Measurements from ENCODE around the gene ONECUT3.

GRCh38 chr19:1827566-1828278, 74.4 kb downstream of the ONECUT3 start:
- TF ChIP-seq CTCF (conservative IDR thresholded peaks at IDR 0.05) (no peak), EZH2 (IDR thresholded peaks at IDR 0.05; ENCODE audit: low read depth) (no peak)

Data from PC-9 (cell line).